Thoracic aorta (tissue), 2 donors: ENCODE data around the gene ICA1. TPM values are rescaled to one million over a fixed set of nuclear protein-coding genes. Genes with fewer than 3 reads are reported as not detected.

Experiments used
- ATAC-seq: fragments of 150-250 bp; one replicate; pipeline ENCODE4 v1.8.0; 2017; ENCODE audit warnings: low read depth; ENCODE audit not compliant: insufficient number of reproducible peaks, low FRiP score
- DNase-seq: peaks from one replicate; pipeline ENCODE4 v3.0.0-alpha.2; 2020; ENCODE audit warnings: low spot score
- H3K27ac ChIP-seq, 2 donors: fragments of 200-600 bp; sonication (generic); 1 replicate in 1 of 2; 2 replicates in 1 of 2; pipeline ENCODE4 v1.5.1; 2016; ENCODE audit warnings: mild to moderate bottlenecking in 2 of 2, moderate library complexity in 2 of 2
- H3K27me3 ChIP-seq: fragments of 200-600 bp; sonication (generic); replicated peaks from 2 replicates; pipeline ENCODE4 v1.6.0; 2016; ENCODE audit warnings: mild to moderate bottlenecking; ENCODE audit not compliant: insufficient read depth
- H3K36me3 ChIP-seq: fragments of 200-600 bp; sonication (generic); one replicate; pipeline ENCODE4 v1.5.1; 2016
- H3K4me1 ChIP-seq, 2 donors: fragments of 200-600 bp; sonication (generic); 1 replicate in 1 of 2; 2 replicates in 1 of 2; pipeline versions ENCODE4 v1.5.1 to v1.6.0; 2016; ENCODE audit warnings: low read depth in 2 of 2, mild to moderate bottlenecking in 1 of 2; ENCODE audit not compliant: control insufficient read depth in 1 of 2
- H3K4me3 ChIP-seq: fragments of 200-600 bp; sonication (generic); 2 replicates; pipeline ENCODE4 v1.5.1; 2016; ENCODE audit warnings: mild to moderate bottlenecking
- H3K9me3 ChIP-seq: fragments of 200-600 bp; sonication (generic); 2 replicates; pipeline ENCODE4 v1.5.1; 2016
- CTCF ChIP-seq: fragments of 200-600 bp; sonication (generic); IDR thresholded peaks from one replicate; pipeline ENCODE4 v1.5.1; 2019; ENCODE audit warnings: antibody characterized with exemption
- total RNA-seq, 2 donors: library from RNA; depleted of rRNA; stranded (reverse); fragments of >200 nt; gene quantifications; one replicate each; pipeline versions ENCODE4 v1.1.0 to v1.2.3, GENCODE V29; 2016

The ICA1 gene
- total RNA-seq, 2 donors from 2014 or later = 6.6 to 9.9 TPM

- Histone ChIP-seq H3K36me3 (no peaks in the 10 kb centered on the region), H3K27me3 (no peaks in the 10 kb centered on the region), H3K9me3 (no peaks in the 10 kb centered on the region), H3K27ac (no peak overlapping the region), H3K4me3 (no peak overlapping the region), H3K4me1 (peaks cover 4 to 13% of the 10 kb centered on the region in 2 donors)
- TF ChIP-seq CTCF = no peak
- DNase-seq = no peak
- ATAC-seq = no peak
Measured at GRCh38 chr7:8169171-8169570, 92.8 kb downstream of the ICA1 start.

- ATAC-seq (no peak), DNase-seq (no peak)
- H3K9me3 ChIP-seq = no peaks in the 10 kb centered on the region
- no peak for TF ChIP-seq CTCF
- H3K4me1 ChIP-seq = peaks cover 4 to 11% of the 10 kb centered on the region in 2 donors
- no peaks in the 10 kb centered on the region for H3K27me3 ChIP-seq
- H3K36me3 ChIP-seq = no peaks in the 10 kb centered on the region
- no peak overlapping the region for H3K4me3 ChIP-seq
- H3K27ac ChIP-seq = no peak overlapping the region
Measured at GRCh38 chr7:8168336-8168735, 93.6 kb downstream of the ICA1 start.

DNA sequence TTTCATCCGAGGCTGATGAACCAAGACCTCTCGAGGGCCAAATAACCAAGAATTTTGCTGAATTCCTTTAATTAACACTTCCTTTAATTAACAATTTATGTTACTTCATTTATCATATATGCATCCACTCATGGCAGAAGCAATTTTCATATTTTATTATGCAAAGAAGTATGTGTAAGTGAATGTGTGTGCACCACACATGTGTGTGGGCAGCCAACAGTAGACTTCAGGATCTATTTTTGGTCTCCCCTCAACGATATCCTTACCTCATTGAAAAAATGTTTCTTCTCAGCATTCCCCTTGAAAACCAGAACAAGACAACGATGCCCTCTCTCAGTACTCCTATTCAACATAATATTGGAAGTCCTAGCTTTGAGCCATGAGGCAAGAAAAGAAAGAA, 96.8 kb downstream of the ICA1 start:
- Histone ChIP-seq H3K36me3 (no peaks in the 10 kb centered on the region), H3K4me1 (no peaks in the 10 kb centered on the region), H3K27ac (no peak overlapping the region), H3K4me3 (no peak overlapping the region), H3K27me3 (no peaks in the 10 kb centered on the region), H3K9me3 (no peaks in the 10 kb centered on the region)
- ATAC-seq (no peak), DNase-seq (no peak)
- TF ChIP-seq CTCF = no peak

DNA sequence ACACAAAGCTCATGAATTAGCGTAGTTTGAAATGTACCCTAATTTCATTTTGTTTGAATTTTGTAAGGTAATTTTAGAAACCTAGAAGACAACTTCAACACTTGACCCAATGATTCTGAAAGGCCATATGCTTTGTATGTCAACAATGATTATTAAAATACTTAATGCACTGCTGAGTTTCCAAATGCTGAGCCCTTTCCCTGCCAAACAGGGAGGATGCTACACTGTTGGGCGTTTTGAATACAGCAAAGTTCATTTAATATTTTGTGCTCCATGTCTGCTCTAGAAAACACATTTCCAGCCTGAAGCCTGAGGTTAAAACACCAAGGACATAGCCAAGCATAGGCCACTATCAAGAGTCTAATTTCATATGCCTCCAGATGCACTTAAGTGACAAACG, 99.8 kb downstream of the ICA1 start:
- TF ChIP-seq CTCF = no peak

GRCh38 chr7:8161364-8161828, 100.6 kb downstream of the ICA1 start:
- DNase-seq (no peak), ATAC-seq (no peak)
- no peaks in the 10 kb centered on the region for H3K9me3 ChIP-seq
- no peak overlapping the region for H3K27ac ChIP-seq
- TF ChIP-seq CTCF = no peak
- H3K4me1 ChIP-seq = no peaks in the 10 kb centered on the region
- no peaks in the 10 kb centered on the region for H3K27me3 ChIP-seq
- H3K36me3 ChIP-seq = no peaks in the 10 kb centered on the region
- H3K4me3 ChIP-seq = no peak overlapping the region

More for the DNA sequence above, 99.8 kb downstream of the ICA1 start:
- H3K9me3 ChIP-seq = no peaks in the 10 kb centered on the region
- no peak overlapping the region for H3K27ac ChIP-seq
- ATAC-seq = no peak
- no peak for DNase-seq
- H3K27me3 ChIP-seq = no peaks in the 10 kb centered on the region
- no peak overlapping the region for H3K4me3 ChIP-seq
- H3K36me3 ChIP-seq = no peaks in the 10 kb centered on the region
- H3K4me1 ChIP-seq = no peaks in the 10 kb centered on the region
